Measurements from ENCODE around the gene DUSP22.

GRCh38 chr6:294656-295565, 2.6 kb downstream of the DUSP22 start:
- TF ChIP-seq CTCF (IDR thresholded peaks at IDR 0.05; ENCODE audit: low read depth, low read length) (no peak), EZH2phosphoT487 (IDR thresholded peaks at IDR 0.05; ENCODE audit: low read depth) (no peak)
